A549 (cell line): ENCODE data around the gene SLC6A19. TPM values are rescaled to one million over a fixed set of nuclear protein-coding genes. Genes with fewer than 3 reads are reported as not detected.

ENCODE experiments used
- ATAC-seq, 2 experiments: fragments of 200-7000 bp in 1 of 2; fragments of >200 bp in 1 of 2; cut with Nextera tagmentation in 1 of 2; cut with Tn5 transposase in 1 of 2; 3 replicates each; pipeline versions ENCODE4 v1.8.0 to v1.9.1; 2018 to 2020; ENCODE audit warnings: mild to moderate bottlenecking in 1 of 2, moderate library complexity in 1 of 2
- CTCF ChIA-PET: fragments of 300-600 bp; sonication (Branson Sonifier 250); formaldehyde crosslinking; extraction: SDS; loops from one replicate; lab custom pipeline; 2021; ENCODE audit warnings: antibody characterized with exemption, inconsistent platforms; lab: Yijun Ruan, JAX
- POLR2A ChIA-PET: fragments of 350-600 bp; formaldehyde crosslinking; extraction: SDS; loops from one replicate; lab custom pipeline; 2021; ENCODE audit warnings: antibody characterized with exemption, inconsistent platforms; lab: Yijun Ruan, JAX
- DNase-seq, 2 experiments: peaks; one replicate each; pipeline versions ENCODE4 v3.0.0 to v3.0.0-alpha.2; 2011 to 2016; ENCODE audit warnings: low read depth in 1 of 2, low spot score in 1 of 2
- FAIRE-seq: peaks from 2 replicates; lab custom pipeline; 2011; peaks lifted over from hg19 to GRCh38; lab: Jason Lieb, UNC
- H3K27ac ChIP-seq, 2 experiments: fragments of >200 bp; sonication (Bioruptor Twin); formaldehyde crosslinking; 3 replicates each; pipeline ENCODE4 v1.5.1; 2016 to 2017
- H3K4me1 ChIP-seq: fragments of >200 bp; sonication (Bioruptor Twin); formaldehyde crosslinking; 3 replicates; pipeline ENCODE4 v1.6.1; 2016
- H3K4me2 ChIP-seq: fragments of >200 bp; sonication (Bioruptor Twin); formaldehyde crosslinking; 3 replicates; pipeline ENCODE4 v1.6.1; 2016
- H3K4me3 ChIP-seq: fragments of >200 bp; sonication (Bioruptor Twin); formaldehyde crosslinking; 3 replicates; pipeline ENCODE4 v1.5.1; 2016
- H3K9me3 ChIP-seq: fragments of >200 bp; sonication (Bioruptor Twin); formaldehyde crosslinking; 3 replicates; pipeline ENCODE4 v1.6.1; 2016
- BCL3 ChIP-seq: fragments of >200 bp; sonication (Bioruptor Twin); formaldehyde crosslinking; IDR thresholded peaks from 3 replicates; pipeline ENCODE4 v1.6.1; 2016
- CHD2 ChIP-seq: fragments of 150-350 bp; IDR thresholded peaks from 2 replicates; pipeline ENCODE4 v1.6.1; 2014; ENCODE audit warnings: low read length; ENCODE audit not compliant: partially characterized antibody
- CTCF ChIP-seq: fragments of >200 bp; sonication (Bioruptor Twin); formaldehyde crosslinking; IDR thresholded peaks from 3 replicates; pipeline ENCODE4 v1.5.1; 2016
- EHF ChIP-seq: fragments of 250-450 bp; sonication (Bioruptor Pico); IDR thresholded peaks from 2 replicates; pipeline ENCODE4 v1.5.0; 2020; ENCODE audit warnings: mild to moderate bottlenecking
- EHMT2 ChIP-seq: fragments of 200-600 bp; sonication (generic); IDR thresholded peaks from 2 replicates; pipeline ENCODE4 v1.6.1; 2016; ENCODE audit warnings: antibody characterized with exemption, low read depth, mild to moderate bottlenecking, moderate library complexity
- EP300 ChIP-seq, 2 experiments: fragments of >200 bp; sonication (Bioruptor Twin); formaldehyde crosslinking; IDR thresholded peaks; 2 replicates in 1 of 2; 3 replicates in 1 of 2; pipeline ENCODE4 v1.6.1; 2016 to 2017
- GATA3 ChIP-seq: IDR thresholded peaks from 2 replicates; pipeline ENCODE4 v1.6.1; 2012; ENCODE audit warnings: borderline replicate concordance
- HDAC2 ChIP-seq: fragments of 200-600 bp; sonication (generic); IDR thresholded peaks from 2 replicates; pipeline ENCODE4 v1.6.1; 2016
- JUN ChIP-seq, 2 experiments: fragments of >200 bp; sonication (Bioruptor Twin); formaldehyde crosslinking; IDR thresholded peaks; 2 replicates in 1 of 2; 3 replicates in 1 of 2; pipeline ENCODE4 v1.6.1; 2016 to 2017
- KDM1A ChIP-seq: fragments of 200-600 bp; sonication (generic); IDR thresholded peaks from 2 replicates; pipeline ENCODE4 v1.6.1; 2016; ENCODE audit warnings: low read depth, mild to moderate bottlenecking
- NR3C1 ChIP-seq: fragments of >200 bp; sonication (Bioruptor Twin); formaldehyde crosslinking; IDR thresholded peaks from 3 replicates; pipeline ENCODE4 v1.6.1; 2017
- POLR2AphosphoS2 ChIP-seq: conservative IDR thresholded peaks from 2 replicates; pipeline ENCODE4 v1.6.1; 2012; ENCODE audit warnings: low read length, improper control_type of control experiment, inconsistent platforms
- REST ChIP-seq: fragments of 200-600 bp; sonication (generic); IDR thresholded peaks from 2 replicates; pipeline ENCODE4 v1.6.1; 2016; ENCODE audit warnings: antibody characterized with exemption, mild to moderate bottlenecking, moderate library complexity
- RFX5 ChIP-seq: fragments of 450-650 bp; IDR thresholded peaks from 2 replicates; pipeline ENCODE4 v1.7.1; 2014; ENCODE audit warnings: antibody characterized with exemption, mild to moderate bottlenecking, moderate library complexity
- SMC3 ChIP-seq: fragments of >200 bp; sonication (Bioruptor Twin); formaldehyde crosslinking; IDR thresholded peaks from 3 replicates; pipeline ENCODE4 v1.6.1; 2018; ENCODE audit warnings: inconsistent platforms
- USF2 ChIP-seq: fragments of 450-650 bp; IDR thresholded peaks from 2 replicates; pipeline ENCODE4 v1.6.1; 2014; ENCODE audit warnings: antibody characterized with exemption
- ZC3H11A ChIP-seq: fragments of 450-650 bp; IDR thresholded peaks from 2 replicates; pipeline ENCODE4 v1.6.1; 2014; ENCODE audit warnings: antibody characterized with exemption, mild to moderate bottlenecking
- ZFP36 ChIP-seq: fragments of 450-650 bp; IDR thresholded peaks from 2 replicates; pipeline ENCODE4 v1.6.1; 2014; ENCODE audit warnings: borderline replicate concordance; ENCODE audit not compliant: partially characterized antibody
- ZSCAN20 ChIP-seq: fragments of 250-450 bp; sonication (Bioruptor Pico); IDR thresholded peaks from 2 replicates; pipeline ENCODE4 v1.8.0; 2022; ENCODE audit warnings: mild to moderate bottlenecking, moderate library complexity
- WGBS: methylation state at CpG from one replicate; pipeline ENCODE4 v1.1.6; 2017; ENCODE audit errors: missing lambda C conversion rate; 5-methylcytosine and 5-hydroxymethylcytosine counted together
- polyA plus RNA-seq, 4 experiments: library from polyadenylated mRNA; depleted of rRNA in 3 of 4; stranded (reverse); fragments of >200 nt; fragmentation: RNase III in 1 of 4; extraction: RNeasy Plus Mini Kit Qiagen cat#74134 plus additional on column Dnase treatment in 1 of 4; gene quantifications; 2 replicates in 3 of 4; 3 replicates in 1 of 4; pipeline ENCODE4 v1.2.3, GENCODE V29; 2011 to 2017
- TF ChIP-seq, protein P1 (sequence below): fragments of 250-450 bp; sonication (Bioruptor Pico); IDR thresholded peaks from 2 replicates; pipeline ENCODE4 v1.5.0; 2021; ENCODE audit warnings: mild to moderate bottlenecking, moderate library complexity, borderline replicate concordance
- TF ChIP-seq, protein P2 (sequence below): IDR thresholded peaks from 2 replicates; pipeline ENCODE4 v1.6.1; 2012; ENCODE audit warnings: low read depth, borderline replicate concordance
- TF ChIP-seq, protein P3 (sequence below): IDR thresholded peaks from 2 replicates; pipeline ENCODE4 v1.6.1; 2012

Gene SLC6A19
- polyA plus RNA-seq, 2 of the 4 experiments (the other 2 are of a cell fraction) = 0.01 TPM; not detected in 1

DNA sequence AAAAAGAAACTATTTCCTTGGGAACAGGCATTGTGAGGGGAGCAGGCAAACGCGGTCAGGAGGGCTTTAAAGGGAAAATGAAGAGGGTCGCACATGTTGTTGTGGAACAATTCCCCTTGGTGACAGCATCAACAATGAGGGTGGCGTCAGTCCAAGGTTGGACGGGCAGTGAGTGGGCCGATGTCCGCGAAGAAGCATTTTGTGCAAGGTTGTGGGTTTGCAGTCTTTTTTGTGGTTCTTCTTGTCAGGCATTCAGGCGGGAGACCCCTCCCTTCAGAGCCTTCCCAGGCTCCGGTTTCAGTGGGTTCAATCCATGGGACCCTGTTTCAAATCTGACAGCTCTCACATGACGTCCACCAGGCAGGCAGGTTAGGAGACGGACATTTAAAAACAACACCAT lies 11.1 kb upstream of the SLC6A19 start:
- Histone ChIP-seq H3K27ac (no peak overlapping the region), H3K9me3 (no peaks in the 10 kb centered on the region), H3K4me1 (no peaks in the 10 kb centered on the region), H3K4me2 (no peak overlapping the region), H3K4me3 (no peak overlapping the region)
- FAIRE-seq (no peak), ATAC-seq (no peak), DNase-seq (no peak)
- ChIA-PET POLR2A (no interaction called here), CTCF (interaction anchor here (1.7 to 2.4 kb wide), 2 partner anchors 15 to 23 kb away, joined by 5 to 11 read pairs; no protein-coding TSS in a partner anchor)
- TF ChIP-seq ZSCAN20 (no peak), REST (no peak), USF2 (no peak), KDM1A (no peak), BCL3 (no peak), RFX5 (no peak), NR3C1 (no peak), EP300 (IDR thresholded peaks at IDR 0.05) (no peak), HDAC2 (no peak), SMC3 (no peak), GATA3 (no peak), EHF (CRISPR knock-in tag) (no peak)
- TF ChIP-seq, protein P1, sequence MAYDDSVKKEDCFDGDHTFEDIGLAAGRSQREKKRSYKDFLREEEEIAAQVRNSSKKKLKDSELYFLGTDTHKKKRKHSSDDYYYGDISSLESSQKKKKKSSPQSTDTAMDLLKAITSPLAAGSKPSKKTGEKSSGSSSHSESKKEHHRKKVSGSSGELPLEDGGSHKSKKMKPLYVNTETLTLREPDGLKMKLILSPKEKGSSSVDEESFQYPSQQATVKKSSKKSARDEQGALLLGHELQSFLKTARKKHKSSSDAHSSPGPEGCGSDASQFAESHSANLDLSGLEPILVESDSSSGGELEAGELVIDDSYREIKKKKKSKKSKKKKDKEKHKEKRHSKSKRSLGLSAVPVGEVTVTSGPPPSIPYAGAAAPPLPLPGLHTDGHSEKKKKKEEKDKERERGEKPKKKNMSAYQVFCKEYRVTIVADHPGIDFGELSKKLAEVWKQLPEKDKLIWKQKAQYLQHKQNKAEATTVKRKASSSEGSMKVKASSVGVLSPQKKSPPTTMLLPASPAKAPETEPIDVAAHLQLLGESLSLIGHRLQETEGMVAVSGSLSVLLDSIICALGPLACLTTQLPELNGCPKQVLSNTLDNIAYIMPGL (CRISPR knock-in tag) = no peak
- TF ChIP-seq, protein P2, sequence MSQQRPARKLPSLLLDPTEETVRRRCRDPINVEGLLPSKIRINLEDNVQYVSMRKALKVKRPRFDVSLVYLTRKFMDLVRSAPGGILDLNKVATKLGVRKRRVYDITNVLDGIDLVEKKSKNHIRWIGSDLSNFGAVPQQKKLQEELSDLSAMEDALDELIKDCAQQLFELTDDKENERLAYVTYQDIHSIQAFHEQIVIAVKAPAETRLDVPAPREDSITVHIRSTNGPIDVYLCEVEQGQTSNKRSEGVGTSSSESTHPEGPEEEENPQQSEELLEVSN = no peak
- TF ChIP-seq, protein P3, sequence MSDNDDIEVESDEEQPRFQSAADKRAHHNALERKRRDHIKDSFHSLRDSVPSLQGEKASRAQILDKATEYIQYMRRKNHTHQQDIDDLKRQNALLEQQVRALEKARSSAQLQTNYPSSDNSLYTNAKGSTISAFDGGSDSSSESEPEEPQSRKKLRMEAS = no peak
- WGBS = 69% methylated on average over 12 of the region's 12 CpGs

- WGBS = 24% methylated on average over 6 of the region's 6 CpGs
- Histone ChIP-seq H3K9me3 (no peaks in the 10 kb centered on the region), H3K4me3 (no peak overlapping the region)
- no peak for ATAC-seq
- no peak for DNase-seq
- CTCF ChIA-PET = interaction anchor here (1.7 to 2.4 kb wide), 2 partner anchors 16 to 23 kb away, joined by 5 to 11 read pairs; no protein-coding TSS in a partner anchor
- no peak for TF ChIP-seq POLR2AphosphoS2
- no peak for TF ChIP-seq EHMT2
- no peak for TF ChIP-seq CHD2
- TF ChIP-seq ZC3H11A = no peak
- no peak for TF ChIP-seq ZSCAN20
- no peak for TF ChIP-seq ZFP36
- TF ChIP-seq REST = no peak
- TF ChIP-seq JUN (IDR thresholded peaks at IDR 0.05) = no peak
- no peak for TF ChIP-seq CTCF
- TF ChIP-seq, all 56 proteins: peak for 0
- POLR2A ChIA-PET = no interaction called here
- Histone ChIP-seq H3K4me1 (no peaks in the 10 kb centered on the region), H3K4me2 (no peak overlapping the region), H3K27ac (no peak overlapping the region)
- FAIRE-seq = no peak
These were observed 10.6 kb upstream of the SLC6A19 start for GRCh38 chr5:1190837-1191239.
